HG03135 (cell line): ENCODE results near the gene ZNF555.
"Not testable (repeated sequence)": the region's sequence is repeated elsewhere in the genome, so short reads cannot be mapped to it uniquely, and the experiment has no call there.

Source experiments
- ATAC-seq: cut with Tn5 transposase; IDR thresholded peaks from one replicate; pipeline ENCODE4 v1.9.1; 2021; ENCODE audit warnings: mild to moderate bottlenecking, moderate library complexity; ENCODE audit not compliant: unreplicated experiment

Gene ZNF555

GRCh38 chr19:2866495-2867024 lies 25.3 kb downstream of the ZNF555 start:
- ATAC-seq, result no peak

- ATAC-seq, result no peak
Observed at GRCh38 chr19:2867025-2867991, 26.0 kb downstream of the ZNF555 start, which contains the start of gene ZNF556. TSS of gene ZNF556 (plus strand) at chr19:2867335. CDS start at chr19:2867422, 87 bp downstream.

- no peak for ATAC-seq
Observed at GRCh38 chr19:2869618-2870017, 28.3 kb downstream of the ZNF555 start.

GRCh38 chr19:2872175-2872574 lies 30.9 kb downstream of the ZNF555 start:
- ATAC-seq, result not testable (repeated sequence)

- ATAC-seq, result no peak
Observed at GRCh38 chr19:2877398-2878331, 36.4 kb downstream of the ZNF555 start.

- ATAC-seq, result no peak
Observed at GRCh38 chr19:2883686-2884439, 42.6 kb downstream of the ZNF555 start.

GRCh38 chr19:2885736-2886135 lies 44.5 kb downstream of the ZNF555 start:
- ATAC-seq, result no peak

GRCh38 chr19:2887391-2887914 lies 46.2 kb downstream of the ZNF555 start:
- ATAC-seq, result no peak

- ATAC-seq, result no peak
Observed at GRCh38 chr19:2888731-2889224, 47.5 kb downstream of the ZNF555 start.

GRCh38 chr19:2890531-2890930 lies 49.3 kb downstream of the ZNF555 start:
- ATAC-seq, result not testable (repeated sequence)

GRCh38 chr19:2896694-2897093 lies 55.4 kb downstream of the ZNF555 start:
- ATAC-seq, result no peak

GRCh38 chr19:2900296-2901252 lies 59.3 kb downstream of the ZNF555 start, which contains the start of gene ZNF57:
TSS of gene ZNF57 (plus strand) at chr19:2900928. CDS start at chr19:2901046, 118 bp downstream.
- peak; percentile 89 for ATAC-seq

- no peak for ATAC-seq
Observed at GRCh38 chr19:2902590-2903218, 61.4 kb downstream of the ZNF555 start.

GRCh38 chr19:2903326-2903725 lies 62.1 kb downstream of the ZNF555 start:
- ATAC-seq, result not testable (repeated sequence)

GRCh38 chr19:2905918-2906519 lies 64.7 kb downstream of the ZNF555 start:
- no peak for ATAC-seq

GRCh38 chr19:2906631-2907195 lies 65.4 kb downstream of the ZNF555 start:
- ATAC-seq, result no peak
